HUDEP-2 (cell line): Measurements from ENCODE around the gene DNAH11.
"Not testable (repeated sequence)": the region's sequence is repeated elsewhere in the genome, so short reads cannot be mapped to it uniquely, and the experiment has no call there.

Experiments
- DNase-seq, 76 experiments: peaks; one replicate each; lab custom pipeline; 2025; ENCODE audit not compliant: unreplicated experiment in 76 of 76; lab: John Stamatoyannopoulos, UW

The DNAH11 gene

DNA sequence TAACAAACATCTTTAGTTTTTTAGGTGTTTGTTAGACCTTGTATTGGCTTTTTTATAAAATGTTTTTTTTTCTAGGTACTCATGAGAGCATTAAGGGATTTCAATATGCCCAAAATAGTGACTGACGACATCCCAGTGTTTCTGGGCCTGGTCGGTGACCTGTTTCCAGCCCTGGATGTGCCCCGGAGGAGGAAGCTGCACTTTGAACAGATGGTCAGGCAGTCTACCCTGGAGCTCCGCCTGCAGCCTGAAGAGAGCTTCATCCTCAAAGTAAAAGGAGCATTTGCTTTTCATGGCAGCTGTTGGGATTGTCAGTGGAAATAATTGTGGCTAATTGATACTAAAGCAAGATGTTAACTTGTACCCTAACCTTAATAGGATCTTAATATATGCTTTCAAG lies 161.5 kb downstream of the DNAH11 start:
- DNase-seq = no peak

DNA sequence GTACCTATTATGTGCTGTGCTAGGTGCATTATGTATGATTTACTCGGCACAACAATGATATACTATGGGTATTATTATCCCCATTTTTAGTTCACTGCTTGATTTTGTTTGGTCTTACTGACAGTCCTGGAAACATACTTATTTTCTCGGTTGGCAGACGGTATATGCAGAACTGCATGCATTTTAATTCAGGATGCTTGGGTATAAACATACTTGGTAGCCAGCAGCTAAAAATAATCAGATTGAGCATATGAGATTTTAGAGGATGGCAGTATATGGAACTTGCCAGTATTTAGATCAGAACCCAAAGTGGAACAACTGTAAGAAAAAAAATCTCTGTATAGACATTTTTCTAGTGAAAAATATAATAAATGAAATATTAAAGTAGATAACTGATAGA lies 163.3 kb downstream of the DNAH11 start:
- DNase-seq = no peak

DNA sequence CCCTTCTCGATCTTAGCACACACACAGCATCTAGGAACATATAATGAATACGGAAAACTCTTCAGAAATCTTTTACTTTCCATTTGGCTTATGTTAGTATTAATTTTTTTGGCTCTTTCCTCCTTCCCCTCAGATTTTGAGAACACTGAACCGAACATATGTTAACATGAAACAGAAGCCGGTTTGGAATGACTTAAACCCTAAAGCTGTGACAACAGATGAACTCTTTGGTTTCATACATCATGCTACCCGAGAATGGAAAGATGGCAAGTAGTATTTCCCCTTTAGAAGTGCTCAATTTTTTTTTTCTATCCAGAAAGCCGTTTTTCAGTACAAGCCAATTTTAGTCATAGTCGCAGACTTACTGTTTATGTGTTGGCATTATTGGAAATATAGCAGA lies 164.7 kb downstream of the DNAH11 start:
- no peak for DNase-seq

DNA sequence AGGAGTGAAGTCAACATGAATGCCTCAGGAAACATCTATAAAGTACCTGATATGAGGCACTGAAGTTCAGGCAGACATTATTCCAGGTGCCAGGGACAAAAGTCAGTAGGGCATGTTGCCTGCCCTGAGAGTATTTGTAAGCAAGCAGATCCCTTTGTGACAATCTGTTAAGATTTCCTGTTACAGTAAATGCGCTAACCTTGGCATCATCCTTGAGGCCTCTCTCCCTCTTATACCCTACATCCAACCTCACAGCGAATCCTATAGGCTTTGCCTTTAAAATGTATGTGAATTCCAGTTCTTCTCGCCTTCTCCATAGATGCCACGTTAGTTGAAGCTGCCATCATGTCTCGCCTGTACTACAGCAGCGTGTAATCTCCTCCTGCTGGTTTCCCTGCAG lies 165.3 kb downstream of the DNAH11 start:
- DNase-seq = no peak

- DNase-seq = no peak
Measured at GRCh38 chr7:21717323-21717722, 174.5 kb downstream of the DNAH11 start.

- DNase-seq = no peak
Measured at GRCh38 chr7:21718391-21718790, 175.6 kb downstream of the DNAH11 start.

- no peak for DNase-seq
Measured at GRCh38 chr7:21719846-21720245, 177.0 kb downstream of the DNAH11 start.

GRCh38 chr7:21722371-21722770 lies 179.5 kb downstream of the DNAH11 start:
- no peak for DNase-seq

- no peak for DNase-seq
Measured at GRCh38 chr7:21724562-21724961, 181.7 kb downstream of the DNAH11 start.

DNA sequence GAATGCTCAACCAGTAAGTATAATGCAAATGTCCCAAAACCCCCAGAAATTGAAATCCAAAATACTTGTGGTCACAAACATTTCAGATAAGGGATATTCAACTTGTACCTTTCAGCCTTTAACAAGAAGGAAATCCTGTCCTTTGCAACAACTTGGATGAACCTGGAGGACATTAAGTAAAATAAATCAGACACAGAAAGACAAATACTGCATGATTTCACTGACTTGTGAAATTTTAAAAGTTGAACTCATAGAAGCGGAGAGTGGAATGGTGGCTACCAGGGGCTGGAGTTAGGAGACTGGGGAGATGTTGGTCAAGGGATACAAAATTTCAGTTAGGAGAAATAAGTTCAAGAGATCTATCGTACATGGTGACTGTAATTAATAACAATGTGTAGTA lies 187.6 kb downstream of the DNAH11 start:
- DNase-seq = no peak

DNA sequence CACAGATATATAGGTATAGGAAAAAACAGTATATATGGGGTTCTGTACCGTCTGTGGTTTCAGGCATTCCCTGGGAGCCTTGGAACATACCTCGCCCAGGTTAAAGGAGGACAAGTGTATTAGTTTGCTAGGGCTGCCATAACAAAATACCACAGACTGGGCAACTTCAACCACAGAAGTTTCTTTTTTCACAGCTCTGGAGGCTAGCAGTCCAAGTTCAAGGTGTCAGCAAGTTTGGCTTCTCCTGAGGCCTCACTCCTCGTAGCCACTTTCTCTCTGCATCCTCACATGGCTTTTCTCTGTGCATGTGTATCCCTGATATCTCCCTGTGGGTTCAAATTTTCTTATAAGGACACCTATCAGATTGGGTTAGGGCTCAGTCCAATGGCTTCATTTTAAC lies 189.1 kb downstream of the DNAH11 start:
- DNase-seq = no peak

DNA sequence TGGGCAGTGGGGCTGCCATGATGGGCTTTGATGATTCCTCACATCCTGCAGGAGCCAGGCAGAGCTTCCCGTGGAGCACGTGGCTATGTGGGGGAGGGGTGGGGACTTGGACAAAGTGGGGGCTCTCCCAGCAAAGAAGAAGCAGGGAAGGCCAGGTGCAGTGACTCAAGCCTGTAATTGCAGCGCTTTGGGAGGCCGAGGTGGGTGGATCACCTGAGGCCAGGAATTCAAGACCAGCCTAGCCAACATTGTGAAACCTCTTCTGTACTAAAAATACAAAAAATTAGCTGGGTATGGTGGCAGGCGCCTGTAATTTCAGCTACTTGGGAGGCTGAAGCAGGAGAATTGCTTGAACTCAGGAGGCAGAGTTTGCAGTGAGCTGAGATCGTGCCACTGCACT lies 190.1 kb downstream of the DNAH11 start:
- DNase-seq = not testable (repeated sequence)

GRCh38 chr7:21733837-21734236 lies 191.0 kb downstream of the DNAH11 start:
- DNase-seq = no peak

DNA sequence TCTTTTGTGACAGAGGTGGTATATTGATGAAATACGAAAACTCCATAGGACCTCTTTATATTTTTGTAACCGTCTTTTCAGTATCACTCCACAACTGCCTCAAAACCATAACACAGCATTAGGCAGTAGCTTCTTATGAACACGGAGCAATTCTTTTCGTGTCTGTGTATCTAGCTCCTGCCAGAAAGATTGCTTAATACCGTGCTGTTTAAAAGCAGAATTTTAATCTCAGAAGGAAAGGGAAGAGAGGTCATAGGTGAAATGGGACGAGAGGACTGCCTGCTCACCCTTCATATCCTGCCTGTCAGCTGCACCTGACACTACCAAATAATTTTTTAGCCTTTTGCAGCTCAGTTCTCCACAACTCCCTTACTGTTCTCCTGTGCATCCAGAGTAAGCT lies 200.7 kb downstream of the DNAH11 start:
- DNase-seq = no peak

GRCh38 chr7:21746949-21747348 lies 204.1 kb downstream of the DNAH11 start:
- DNase-seq = no peak

DNA sequence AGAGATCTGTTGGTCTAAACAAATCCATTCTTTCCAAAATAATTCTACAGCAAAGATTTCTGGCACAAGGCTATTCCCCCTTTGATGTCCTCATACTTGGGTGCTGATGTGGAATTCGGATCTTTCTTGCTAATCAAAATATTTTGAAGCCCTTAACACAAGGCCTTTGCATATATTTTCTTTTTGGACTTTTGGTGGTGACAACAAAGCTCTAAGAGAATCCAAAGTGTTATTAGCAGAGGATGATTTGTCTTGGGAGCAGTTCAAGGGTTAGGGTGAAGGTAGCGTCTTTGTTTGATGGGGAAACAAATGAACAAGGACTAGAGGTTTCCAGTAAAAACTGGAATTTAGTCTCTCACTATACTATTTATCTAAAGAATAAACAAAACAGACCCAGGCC lies 205.0 kb downstream of the DNAH11 start:
- no peak for DNase-seq

DNA sequence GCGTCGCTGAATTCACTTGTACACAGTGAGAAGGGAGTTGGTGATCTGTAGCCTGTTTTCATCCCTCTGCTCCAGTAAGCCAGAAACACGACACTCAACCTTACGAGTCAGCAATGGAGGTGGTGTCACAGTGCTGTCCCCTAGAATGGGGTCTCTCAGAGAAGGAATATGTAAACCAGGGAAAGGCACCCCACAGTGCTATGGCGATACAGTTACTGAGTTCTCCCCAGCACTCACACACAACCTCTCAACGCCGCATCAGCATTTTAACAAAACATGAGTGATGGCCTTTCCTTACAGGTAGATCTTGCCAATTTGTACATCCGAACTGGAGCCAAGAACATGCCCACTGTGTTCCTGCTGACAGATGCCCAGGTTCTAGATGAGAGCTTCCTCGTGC lies 206.5 kb downstream of the DNAH11 start:
- DNase-seq = no peak

GRCh38 chr7:21753071-21753470 lies 210.2 kb downstream of the DNAH11 start:
- no peak for DNase-seq

- DNase-seq = no peak
Measured at GRCh38 chr7:21754963-21755362, 212.1 kb downstream of the DNAH11 start.

DNA sequence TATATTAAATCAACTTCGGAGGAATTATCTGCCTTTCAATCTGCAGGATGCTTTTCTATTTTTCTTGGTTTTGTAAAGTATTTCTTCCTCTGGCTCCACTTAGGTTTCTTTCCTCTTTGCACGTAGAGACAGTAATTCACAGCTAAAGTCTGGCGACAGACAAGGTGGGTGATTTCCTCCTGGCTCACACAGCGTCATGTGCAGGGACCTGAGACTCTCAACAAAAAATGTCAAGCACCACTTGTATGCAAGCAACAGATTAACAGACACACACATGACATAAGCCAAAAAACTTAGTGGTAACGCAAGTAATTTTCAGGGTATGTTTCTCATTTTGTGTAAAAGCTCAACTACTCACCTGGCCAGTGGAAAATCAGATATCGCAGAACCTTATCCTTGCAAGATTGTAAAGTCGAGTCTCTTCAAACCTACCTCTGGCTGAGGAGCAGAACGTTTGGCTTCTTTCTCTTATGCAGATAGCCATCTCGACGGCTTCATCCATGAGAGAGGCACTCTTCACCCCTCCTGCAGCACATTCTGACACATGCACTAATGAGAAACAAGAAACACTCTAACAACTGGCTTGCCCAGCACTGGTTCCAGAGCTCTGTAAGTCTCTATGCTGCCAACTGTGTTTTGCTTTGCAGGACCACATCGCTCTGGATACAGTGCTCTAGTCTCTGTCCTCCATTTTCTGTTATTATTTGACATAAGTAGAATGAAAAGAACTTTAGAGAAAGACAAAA lies 214.9 kb downstream of the DNAH11 start:
- DNase-seq = no peak

GRCh38 chr7:21758286-21758685 lies 215.4 kb downstream of the DNAH11 start:
- DNase-seq = no peak

GRCh38 chr7:21762469-21762868 lies 219.6 kb downstream of the DNAH11 start:
- no peak for DNase-seq

- DNase-seq = no peak
Measured at GRCh38 chr7:21763818-21764217, 221.0 kb downstream of the DNAH11 start.
